ENCODE data around the gene KCNK6.
A peak's percentile ranks its signal among the peaks of the same experiment; 100 is the strongest.

The KCNK6 gene

DNA sequence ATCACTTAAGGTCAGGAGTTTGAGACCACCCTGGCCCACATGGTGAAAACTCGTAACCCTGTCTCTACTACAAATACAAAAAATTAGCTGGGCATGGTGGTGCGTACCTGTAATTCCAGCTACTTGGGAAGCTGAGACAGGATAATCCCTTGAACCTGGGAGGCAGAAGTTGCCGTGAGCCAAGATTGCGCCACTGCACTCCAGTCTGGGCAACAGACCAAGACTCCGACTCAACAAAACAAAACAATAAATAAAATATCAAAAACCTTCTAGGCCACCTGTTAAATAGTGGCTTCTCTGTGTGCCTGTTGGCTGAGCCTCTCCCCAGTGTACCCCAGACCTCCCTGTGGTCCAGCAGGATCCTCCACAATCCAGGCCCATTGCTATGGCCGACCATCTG lies 51.4 kb downstream of the KCNK6 start:
- H3K36me3 ChIP-seq (replicated peaks; ENCODE audit: insufficient read depth, low read length): no peaks in the 10 kb centered on the region
- peaks cover 15% of the 10 kb centered on the region for H3K27me3 ChIP-seq (replicated peaks; ENCODE audit: insufficient read depth, low read length)
- no peak overlapping the region for H3K27ac ChIP-seq (ENCODE audit: low read length)
- H3K4me1 ChIP-seq (ENCODE audit: low read length): 0 out of 2 replicates have a peak, but pooled peaks cover 3% of the 10 kb centered on the region
- H3K9ac ChIP-seq (ENCODE audit: low read length): no peak overlapping the region
- H3K79me2 ChIP-seq (ENCODE audit: low read length): peaks cover 15% of the 10 kb centered on the region
- no peak for DNase-seq
- TF ChIP-seq, protein P1, sequence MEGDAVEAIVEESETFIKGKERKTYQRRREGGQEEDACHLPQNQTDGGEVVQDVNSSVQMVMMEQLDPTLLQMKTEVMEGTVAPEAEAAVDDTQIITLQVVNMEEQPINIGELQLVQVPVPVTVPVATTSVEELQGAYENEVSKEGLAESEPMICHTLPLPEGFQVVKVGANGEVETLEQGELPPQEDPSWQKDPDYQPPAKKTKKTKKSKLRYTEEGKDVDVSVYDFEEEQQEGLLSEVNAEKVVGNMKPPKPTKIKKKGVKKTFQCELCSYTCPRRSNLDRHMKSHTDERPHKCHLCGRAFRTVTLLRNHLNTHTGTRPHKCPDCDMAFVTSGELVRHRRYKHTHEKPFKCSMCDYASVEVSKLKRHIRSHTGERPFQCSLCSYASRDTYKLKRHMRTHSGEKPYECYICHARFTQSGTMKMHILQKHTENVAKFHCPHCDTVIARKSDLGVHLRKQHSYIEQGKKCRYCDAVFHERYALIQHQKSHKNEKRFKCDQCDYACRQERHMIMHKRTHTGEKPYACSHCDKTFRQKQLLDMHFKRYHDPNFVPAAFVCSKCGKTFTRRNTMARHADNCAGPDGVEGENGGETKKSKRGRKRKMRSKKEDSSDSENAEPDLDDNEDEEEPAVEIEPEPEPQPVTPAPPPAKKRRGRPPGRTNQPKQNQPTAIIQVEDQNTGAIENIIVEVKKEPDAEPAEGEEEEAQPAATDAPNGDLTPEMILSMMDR (IDR thresholded peaks at IDR 0.05; ENCODE audit: low read length): no peak
- TF ChIP-seq EZH2phosphoT487 (IDR thresholded peaks at IDR 0.05; ENCODE audit: low read length) (no peak), EZH2 (optimal IDR thresholded peaks at IDR 0.05; ENCODE audit: low read depth, low read length) (no peak)
- no peak overlapping the region for H3K4me3 ChIP-seq (ENCODE audit: low read length)
- H3K9me3 ChIP-seq (replicated peaks; ENCODE audit: insufficient read depth, low read length): no peaks in the 10 kb centered on the region
- no peak overlapping the region for H2AFZ ChIP-seq (ENCODE audit: low read length)
- H4K20me1 ChIP-seq (ENCODE audit: insufficient read depth, low read length): no peaks in the 10 kb centered on the region
- H3K4me2 ChIP-seq (ENCODE audit: low read depth, low read length): no peak overlapping the region
- no peaks in the 10 kb centered on the region for H3K9me2 ChIP-seq (replicated peaks; ENCODE audit: insufficient read depth, low read length)
- H3F3A ChIP-seq (ENCODE audit: insufficient read depth, low read length): no peaks in the 10 kb centered on the region

DNA sequence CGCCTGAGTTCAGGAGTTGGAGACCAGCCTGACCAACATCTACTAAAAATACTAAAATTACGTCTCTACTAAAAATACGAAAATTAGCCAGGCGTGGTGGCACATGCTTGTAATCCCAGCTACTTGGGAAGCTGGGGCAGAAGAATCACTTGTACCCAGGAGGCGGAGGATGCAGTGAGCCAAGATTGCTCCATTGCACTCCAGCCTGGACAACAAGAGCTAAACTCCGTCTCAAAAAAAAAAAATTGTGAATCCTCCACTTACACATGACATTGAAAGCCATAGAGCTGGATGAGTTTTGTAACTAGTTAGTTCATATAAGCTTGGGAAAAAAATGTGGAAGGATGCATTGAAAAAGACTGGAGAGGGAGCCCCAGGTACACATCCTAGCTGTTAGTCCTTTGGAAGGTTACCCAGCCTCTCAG lies 54.3 kb downstream of the KCNK6 start:
- Histone ChIP-seq H3K4me1 (ENCODE audit: low read length) (0 out of 2 replicates have a peak, but pooled peaks cover 3% of the 10 kb centered on the region), H3K4me3 (ENCODE audit: low read length) (peak overlapping the region; percentile 55), H3K9ac (ENCODE audit: low read length) (peak overlapping the region; percentile 34; the same call in 1 of the 2 replicates), H2AFZ (ENCODE audit: low read length) (peak overlapping the region; percentile 55), H3K27me3 (replicated peaks; ENCODE audit: insufficient read depth, low read length) (no peaks in the 10 kb centered on the region; the same call in 1 of the 2 replicates), H3K4me2 (ENCODE audit: low read depth, low read length) (peak overlapping the region; percentile 63), H3K79me2 (ENCODE audit: low read length) (peaks cover 35% of the 10 kb centered on the region), H4K20me1 (ENCODE audit: insufficient read depth, low read length) (no peaks in the 10 kb centered on the region), H3K9me3 (replicated peaks; ENCODE audit: insufficient read depth, low read length) (no peaks in the 10 kb centered on the region), H3F3A (ENCODE audit: insufficient read depth, low read length) (no peaks in the 10 kb centered on the region), H3K27ac (ENCODE audit: low read length) (peak overlapping the region; percentile 40; the same call in 1 of the 2 replicates), H3K36me3 (replicated peaks; ENCODE audit: insufficient read depth, low read length) (no peaks in the 10 kb centered on the region), H3K9me2 (replicated peaks; ENCODE audit: insufficient read depth, low read length) (no peaks in the 10 kb centered on the region)
- DNase-seq: no peak
- TF ChIP-seq, protein P1 (IDR thresholded peaks at IDR 0.05; ENCODE audit: low read length): no peak

- peak within 1 kb of the TSS; percentile 89 for H3K4me3 ChIP-seq (ENCODE audit: low read length)
- no peaks in the 10 kb centered on the region for H3K36me3 ChIP-seq (replicated peaks; ENCODE audit: insufficient read depth, low read length)
- H4K20me1 ChIP-seq (ENCODE audit: insufficient read depth, low read length): no peaks in the 10 kb centered on the region
- H3K4me1 ChIP-seq (ENCODE audit: low read length): 0 out of 2 replicates have a peak, but pooled peaks cover 3% of the 10 kb centered on the region
- no peaks in the 10 kb centered on the region for H3F3A ChIP-seq (ENCODE audit: insufficient read depth, low read length)
- no peaks in the 10 kb centered on the region; the same call in 1 of the 2 replicates for H3K27me3 ChIP-seq (replicated peaks; ENCODE audit: insufficient read depth, low read length)
- DNase-seq: peak; percentile 99
- H3K4me2 ChIP-seq (ENCODE audit: low read depth, low read length): peak within 1 kb of the TSS; percentile 89
- peak within 1 kb of the TSS; percentile 55; the same call in 1 of the 2 replicates for H3K27ac ChIP-seq (ENCODE audit: low read length)
- peak within 1 kb of the TSS; percentile 93 for H3K9ac ChIP-seq (ENCODE audit: low read length)
- TF ChIP-seq, protein P1 (IDR thresholded peaks at IDR 0.05; ENCODE audit: low read length): peak; percentile 18; the same call in 1 of the 2 replicates
- no peak for TF ChIP-seq EZH2phosphoT487 (IDR thresholded peaks at IDR 0.05; ENCODE audit: low read length)
- peaks cover 41% of the 10 kb centered on the region for H3K79me2 ChIP-seq (ENCODE audit: low read length)
- peak within 1 kb of the TSS; percentile 63 for H2AFZ ChIP-seq (ENCODE audit: low read length)
- no peaks in the 10 kb centered on the region for H3K9me2 ChIP-seq (replicated peaks; ENCODE audit: insufficient read depth, low read length)
- no peaks in the 10 kb centered on the region for H3K9me3 ChIP-seq (replicated peaks; ENCODE audit: insufficient read depth, low read length)
Measured at GRCh38 chr19:38374332-38375097, 54.9 kb downstream of the KCNK6 start, which contains the start of gene PSMD8. Gene PSMD8 (plus strand): TSS chr19:38374571. CDS start chr19:38374602, 31 bp downstream.

Data from MM.1S (cell line).